ENCODE measurements around the gene LAMA5.

LAMA5 gene

DNA sequence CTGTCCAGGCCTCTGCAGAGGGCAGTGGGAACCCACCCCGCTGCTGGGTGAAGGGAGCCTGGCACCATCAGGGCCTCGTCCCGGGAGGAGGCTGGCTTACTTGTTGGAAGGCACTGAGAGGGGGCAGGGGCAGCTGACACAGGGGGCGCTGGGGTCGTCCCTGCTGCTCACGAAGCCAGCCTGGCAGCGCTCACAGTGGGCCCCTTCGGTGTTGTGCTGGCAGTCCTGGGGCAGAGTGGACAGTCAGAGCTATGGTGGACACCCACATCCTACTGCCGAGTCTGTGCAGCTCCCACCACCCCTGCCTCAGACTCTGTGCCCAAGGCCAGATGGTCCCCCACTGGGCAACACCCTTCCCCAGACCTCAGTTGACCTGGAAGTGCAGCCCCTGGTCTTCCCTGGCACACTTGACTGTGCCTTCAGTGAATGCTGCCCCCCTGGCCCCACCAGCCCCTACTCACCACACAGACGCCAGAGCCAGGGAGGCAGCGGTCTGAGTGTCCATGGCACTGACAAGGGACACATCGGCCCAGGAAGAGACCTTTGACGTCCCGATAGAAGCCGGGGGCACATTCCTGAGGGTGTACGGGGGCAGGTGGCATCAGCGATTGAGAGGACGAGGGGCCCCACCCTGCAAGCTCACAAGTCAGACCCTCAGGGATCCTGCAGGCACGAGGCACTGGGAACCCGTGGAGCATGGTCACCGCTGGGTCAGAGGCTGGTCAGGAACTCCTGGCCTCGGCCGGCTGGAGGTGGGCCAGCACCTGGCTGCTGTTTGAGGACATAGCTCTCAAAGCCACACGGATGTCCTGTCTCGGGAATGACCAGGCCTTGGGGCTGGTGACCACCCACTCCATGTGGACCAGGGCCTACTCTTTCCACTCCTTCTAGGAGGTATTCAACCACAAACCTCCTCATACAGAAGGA lies 42.9 kb downstream of the LAMA5 start:
- no peak for DNase-seq

DNA sequence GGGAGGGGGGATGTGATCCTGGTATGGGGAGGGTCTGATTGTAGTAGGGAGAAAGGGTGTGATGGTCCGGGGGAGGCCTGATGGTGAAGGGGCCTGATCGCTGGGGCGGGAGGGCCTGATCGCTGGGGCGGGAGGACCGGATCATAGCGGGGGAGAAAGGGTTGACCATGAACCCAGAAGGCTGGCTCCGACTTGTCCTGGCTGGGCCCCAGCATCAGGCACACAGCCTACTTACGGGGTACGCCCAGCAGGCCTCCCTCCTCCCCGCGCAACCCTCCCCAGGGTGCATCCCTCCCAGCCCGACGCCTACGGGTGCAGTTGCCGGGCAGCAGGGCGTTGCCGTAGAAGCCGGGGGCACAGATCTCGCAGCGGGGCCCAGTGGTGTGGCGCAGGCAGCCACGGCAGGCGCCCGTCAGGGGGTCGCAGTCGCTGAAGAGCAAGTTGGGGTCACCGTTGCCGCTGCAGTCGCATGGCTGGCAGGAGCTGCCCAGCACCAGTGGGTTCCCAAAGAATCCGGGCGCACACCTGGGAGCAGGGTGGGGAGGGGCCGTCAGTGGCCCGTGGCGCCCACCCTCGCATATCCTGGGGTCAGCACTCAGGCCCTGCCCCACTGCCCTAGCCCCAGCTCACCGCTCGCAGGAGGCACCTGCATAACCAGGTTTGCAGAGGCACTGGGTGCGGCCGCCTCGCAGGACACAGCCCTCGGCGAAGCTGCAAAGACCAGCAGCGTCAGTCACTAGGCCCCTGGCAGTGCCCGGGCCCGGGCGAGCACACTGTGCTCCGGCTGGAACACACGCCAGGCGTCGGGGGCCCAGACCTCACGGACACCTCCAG lies 43.7 kb downstream of the LAMA5 start:
- no peak for DNase-seq

DNA sequence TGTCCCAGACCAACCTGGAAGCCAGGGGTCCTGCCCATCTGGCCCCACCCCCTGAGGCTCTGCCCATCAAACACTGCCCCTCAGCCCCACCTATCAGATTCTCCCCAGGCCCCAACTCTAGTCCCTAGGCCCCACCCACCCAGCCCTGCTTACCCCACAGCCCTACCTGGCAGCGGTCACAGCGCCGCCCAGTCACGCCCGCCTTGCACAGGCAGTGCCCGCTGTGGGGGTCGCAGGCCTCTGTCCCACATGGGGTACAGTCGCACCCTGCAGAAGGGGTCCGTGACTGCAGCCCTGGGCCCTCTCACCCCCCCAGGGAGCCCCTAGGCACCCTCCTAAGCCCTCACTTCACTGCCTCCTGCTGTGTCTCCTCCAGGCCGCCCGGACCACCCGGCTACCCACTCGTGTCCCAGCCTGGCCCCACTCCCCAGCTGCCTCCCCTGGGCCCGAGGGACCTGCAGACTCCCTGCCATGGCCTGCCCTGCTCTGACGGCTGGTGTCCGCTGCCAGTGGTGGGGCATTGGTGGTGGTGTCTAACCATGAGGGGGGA lies 44.5 kb downstream of the LAMA5 start:
- DNase-seq: no peak

DNA sequence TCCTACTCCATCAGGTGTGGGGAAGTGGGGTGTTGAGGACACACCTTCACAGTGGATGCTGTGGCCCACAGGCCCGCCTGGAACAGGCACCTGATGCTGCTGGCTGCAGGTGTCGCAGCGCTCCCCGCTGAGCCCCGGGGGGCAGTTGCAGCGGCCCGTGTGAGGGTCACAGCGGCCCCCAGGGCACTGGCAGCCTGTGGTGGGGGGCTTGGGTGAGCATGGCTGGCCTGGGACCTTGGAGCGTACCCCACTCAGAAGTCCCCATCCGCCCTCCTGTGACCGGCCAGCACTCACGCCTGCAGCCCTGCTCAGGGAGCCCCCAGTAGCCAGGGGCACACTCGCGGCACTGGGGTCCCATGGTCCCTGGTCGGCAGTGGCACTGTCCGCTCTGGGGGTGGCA lies 45.1 kb downstream of the LAMA5 start:
- DNase-seq: no peak

DNA sequence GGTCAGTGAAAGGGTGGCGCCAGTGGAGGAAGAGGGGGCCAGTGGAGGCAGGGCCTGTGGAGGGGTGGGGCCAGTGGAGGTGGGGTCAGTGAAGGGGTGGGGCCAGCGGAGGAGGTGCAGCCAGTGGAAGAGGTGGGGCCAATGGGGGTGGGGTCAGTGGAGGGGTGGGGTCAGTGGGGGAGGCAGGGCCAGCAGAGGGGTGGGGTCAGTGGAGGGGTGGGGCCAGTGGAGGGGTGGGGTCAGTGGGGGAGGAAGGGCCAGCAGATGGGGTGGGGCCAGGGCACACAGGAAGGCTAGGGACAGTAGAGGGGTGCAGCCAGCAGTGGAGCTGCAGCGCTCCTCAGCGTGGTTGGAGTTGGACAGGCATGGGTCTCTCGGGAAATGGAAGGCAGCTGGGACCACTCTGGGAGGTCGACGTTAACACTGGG lies 45.6 kb downstream of the LAMA5 start:
- no peak for DNase-seq

DNA sequence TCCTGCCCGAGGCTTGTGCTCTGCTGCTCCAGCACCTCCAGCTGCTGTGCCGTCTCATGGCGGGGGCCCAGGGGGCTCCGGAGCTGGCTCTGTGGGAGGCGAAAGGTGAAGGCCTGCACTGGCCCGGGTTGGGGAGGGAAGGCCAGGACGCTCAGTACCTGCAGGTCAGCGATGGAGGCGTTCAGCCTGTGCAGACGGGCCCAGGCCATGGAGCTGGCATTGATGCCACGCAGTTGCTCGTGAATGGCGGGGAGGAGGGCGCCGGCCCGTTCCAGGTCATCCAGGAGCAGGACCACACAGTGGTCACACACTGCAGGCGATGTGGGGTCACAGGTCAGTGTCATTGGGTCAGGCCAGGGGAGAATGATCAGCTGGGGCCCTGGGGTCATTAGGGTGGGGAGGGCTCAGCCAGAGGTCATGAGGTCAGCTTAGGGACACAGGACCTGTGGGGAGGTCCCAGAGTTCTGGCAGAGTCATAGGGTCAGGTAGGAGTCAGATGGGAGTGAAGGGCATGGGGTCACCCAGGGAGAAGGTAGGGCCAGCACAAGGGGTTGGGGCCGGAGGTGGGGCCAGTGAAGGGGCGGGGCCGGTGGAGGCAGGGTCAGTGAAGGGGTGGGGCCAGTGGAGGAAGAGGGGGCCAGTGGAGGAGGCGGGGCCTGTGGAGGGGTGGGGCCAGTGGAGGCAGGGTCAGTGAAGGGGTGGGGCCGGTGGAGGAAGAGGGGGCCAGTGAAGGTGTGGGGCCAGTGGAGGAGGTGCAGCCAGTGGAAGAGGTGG lies 46.3 kb downstream of the LAMA5 start:
- no peak for DNase-seq

DNA sequence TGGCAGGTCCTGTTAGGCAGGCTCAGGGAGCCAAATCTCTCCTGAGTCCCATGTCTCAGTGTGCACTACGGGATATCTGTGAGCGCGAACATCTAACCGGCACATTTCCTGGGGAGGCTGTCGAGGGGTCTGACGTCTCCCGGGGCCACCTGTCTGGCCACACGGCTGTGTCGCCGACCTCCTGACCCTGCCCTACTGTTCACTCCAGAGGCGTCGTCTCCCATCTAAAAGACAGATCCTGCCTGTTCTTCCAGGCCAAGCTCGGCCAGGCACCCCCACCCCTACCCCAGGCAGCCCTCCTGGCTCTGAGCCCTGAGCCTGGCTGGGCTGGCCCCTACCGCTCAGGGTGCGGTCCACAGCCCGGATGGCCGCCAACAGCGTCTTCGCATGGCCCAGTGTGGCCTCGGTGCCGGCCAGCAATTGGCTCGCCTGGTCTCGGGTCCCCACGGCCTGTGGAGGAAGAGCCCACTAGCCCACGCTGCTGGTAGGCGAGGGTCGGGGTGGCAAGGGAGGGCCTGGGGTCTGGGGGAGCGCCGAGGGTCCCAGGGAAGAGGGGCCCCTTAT lies 47.7 kb downstream of the LAMA5 start:
- DNase-seq: no peak

DNA sequence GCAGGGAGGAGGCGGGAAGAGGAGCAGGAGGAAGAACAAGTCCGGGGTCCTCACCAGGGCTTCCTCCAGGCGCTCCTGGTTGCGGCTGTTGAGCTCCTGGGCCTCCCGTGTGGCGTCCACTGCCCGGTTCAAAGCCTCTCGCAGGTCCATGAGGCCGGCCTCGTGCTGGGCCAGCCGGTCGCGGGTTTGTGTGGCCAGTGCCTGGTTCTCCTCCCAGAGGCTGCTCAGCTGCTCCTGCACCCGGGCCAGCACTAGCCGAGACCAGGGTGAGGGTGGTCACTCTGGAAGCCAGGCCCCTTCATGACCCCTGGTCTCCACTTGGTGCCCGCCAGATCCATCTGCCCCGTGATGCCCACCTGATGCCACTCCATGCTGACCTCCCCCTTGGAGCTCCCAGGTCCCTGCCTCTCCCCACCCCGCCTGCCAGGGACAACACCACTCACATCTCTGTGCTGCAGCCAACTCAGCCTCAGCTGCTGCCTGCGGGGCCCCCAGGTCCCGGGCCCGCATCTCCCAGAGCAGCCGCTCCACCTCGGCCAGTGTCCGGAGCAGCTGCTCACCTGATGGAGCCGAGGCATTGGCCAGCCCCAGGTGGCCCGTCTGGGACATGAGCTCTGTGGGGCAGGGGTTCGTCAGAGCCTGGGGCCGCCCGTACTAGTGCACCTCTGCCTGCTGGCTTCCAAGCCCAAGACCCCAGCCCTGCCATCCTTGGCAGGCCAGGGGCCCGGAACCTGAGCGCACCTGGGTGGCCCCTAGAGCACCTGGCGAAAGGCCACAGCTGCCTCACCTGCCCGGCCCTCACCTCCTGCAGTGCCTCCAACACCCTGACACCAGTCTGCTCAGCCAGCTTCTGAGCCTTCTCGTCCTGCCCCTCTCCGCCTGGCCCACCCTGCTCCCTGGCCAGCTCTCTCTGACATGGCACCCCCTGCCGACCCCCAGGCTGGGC lies 48.4 kb downstream of the LAMA5 start:
- no peak for DNase-seq

DNA sequence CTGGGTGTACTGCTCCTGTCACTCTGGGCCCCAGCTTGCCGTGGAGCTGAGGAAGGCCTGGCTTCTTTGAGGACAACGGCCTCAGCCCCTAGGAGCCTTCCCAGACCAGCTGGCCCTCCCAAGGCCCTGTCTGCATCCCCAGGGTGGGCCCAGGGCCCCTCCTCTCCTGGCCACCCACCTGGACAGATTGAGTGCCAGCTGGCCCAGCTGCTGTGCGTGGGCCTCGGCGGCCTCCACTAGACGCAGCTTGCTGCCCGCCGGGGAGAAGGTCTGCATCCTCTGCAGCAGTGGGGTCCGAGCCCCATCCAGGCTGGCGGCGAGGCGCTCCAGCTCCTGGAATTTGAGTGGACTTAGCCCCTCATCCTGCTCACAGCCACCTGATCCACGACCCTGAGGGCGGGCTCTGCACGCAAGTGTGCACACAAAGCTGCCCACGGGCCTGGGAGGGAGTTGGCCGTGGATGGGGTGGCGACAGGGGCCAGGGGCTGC lies 49.9 kb downstream of the LAMA5 start:
- DNase-seq: no peak

DNA sequence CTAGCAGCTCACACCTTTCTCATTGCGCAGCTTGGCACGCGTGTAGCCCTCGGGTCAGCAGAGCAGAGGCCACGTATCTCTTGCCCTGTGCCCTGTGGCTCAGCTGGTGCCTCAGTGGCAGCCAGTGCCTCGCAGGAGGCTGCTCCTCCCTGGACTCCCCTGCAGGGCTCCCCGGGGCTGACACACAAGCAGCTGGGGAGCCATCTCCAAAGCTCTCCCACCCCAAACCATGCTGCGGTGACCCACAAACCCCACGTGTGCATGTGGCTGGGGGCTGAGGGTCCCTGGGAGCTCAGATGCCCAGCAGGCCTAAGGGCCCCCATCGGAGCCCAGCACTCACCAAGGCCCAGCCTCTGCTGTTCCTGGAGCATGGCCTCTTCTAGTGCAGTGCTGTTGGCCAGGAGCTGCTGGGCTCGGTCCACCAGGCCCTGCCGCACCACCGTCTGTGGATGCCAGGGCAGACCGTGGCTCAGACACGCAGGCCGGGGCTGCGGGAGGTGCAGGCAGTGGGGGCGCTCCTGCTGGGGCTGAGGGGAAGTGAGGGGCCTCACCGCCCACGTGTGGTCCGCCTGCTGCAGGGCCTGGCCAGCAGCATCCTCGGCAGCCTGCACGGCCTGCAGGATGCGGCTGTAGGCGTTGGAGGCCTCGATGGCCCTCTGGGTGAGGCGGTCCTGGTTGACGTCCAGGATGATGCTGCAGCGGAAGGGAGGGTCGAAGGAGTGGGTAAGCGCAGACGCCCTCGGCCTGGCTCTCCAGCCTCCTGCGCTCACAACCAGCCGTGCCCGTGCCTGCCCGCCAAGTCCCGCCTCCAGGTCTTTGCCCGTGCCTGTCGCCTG lies 50.6 kb downstream of the LAMA5 start:
- DNase-seq: no peak

DNA sequence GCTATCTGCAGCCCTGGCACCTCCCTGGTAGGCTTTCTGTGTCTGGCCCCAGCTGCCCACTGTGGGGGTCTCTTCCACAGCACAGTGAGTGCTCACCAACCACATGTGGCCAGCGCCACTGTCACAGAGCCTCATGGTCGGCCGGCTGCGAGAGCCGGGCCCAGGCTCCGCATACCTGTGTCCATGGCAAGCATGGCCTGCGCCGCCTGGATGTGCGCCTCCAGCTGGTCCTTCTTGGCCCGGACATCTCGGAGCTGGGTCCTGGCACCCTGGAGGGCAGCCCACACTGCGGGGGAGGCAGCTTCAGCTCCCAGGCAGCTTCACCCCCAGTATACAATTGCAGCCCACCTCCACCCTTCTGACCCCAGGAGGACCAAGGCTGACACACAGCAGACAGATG lies 51.3 kb downstream of the LAMA5 start:
- DNase-seq: no peak

DNA sequence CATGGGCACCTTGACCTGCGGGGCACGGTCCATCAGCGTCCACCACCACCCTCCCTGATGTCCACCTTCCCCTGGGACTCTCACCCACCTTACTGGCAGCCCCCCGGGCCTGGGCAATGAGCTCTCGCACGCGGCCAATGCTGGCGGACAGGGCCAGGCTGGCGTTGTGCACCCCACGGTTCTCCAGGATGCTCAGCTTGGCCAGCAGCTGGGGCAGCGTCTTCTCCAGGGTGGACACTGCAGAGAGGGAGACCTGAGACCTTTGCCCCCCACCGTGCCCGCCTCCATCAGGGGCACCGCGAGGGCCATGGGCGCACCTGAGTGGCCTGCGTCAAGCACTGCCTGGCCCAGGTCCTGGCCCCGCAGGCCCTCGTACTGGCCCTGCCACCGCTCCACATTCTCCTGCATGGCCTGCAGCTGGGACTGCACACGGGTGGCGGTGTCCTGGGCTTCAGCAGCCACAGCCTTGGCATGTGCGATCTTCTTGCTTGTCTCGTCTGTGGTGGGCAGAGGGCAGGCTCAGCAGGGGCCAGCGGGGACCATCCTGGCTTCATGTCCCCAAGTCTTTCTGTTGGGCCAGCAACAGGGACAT lies 52.3 kb downstream of the LAMA5 start:
- no peak for DNase-seq

DNA sequence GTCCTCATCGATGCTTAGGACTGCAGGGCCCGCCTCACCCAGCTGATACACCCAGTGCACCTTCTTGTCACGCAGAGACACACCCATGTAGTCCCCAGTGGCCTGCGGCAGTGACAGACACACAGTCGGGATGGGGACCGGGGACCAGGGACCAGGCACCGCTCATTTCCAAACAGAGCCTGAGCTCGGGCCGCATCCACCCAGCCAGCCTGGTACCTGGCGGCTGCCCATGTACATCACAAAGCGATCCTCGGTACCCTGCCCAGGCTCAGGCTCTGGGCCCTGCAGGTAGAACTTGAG lies 52.8 kb downstream of the LAMA5 start:
- no peak for DNase-seq

DNA sequence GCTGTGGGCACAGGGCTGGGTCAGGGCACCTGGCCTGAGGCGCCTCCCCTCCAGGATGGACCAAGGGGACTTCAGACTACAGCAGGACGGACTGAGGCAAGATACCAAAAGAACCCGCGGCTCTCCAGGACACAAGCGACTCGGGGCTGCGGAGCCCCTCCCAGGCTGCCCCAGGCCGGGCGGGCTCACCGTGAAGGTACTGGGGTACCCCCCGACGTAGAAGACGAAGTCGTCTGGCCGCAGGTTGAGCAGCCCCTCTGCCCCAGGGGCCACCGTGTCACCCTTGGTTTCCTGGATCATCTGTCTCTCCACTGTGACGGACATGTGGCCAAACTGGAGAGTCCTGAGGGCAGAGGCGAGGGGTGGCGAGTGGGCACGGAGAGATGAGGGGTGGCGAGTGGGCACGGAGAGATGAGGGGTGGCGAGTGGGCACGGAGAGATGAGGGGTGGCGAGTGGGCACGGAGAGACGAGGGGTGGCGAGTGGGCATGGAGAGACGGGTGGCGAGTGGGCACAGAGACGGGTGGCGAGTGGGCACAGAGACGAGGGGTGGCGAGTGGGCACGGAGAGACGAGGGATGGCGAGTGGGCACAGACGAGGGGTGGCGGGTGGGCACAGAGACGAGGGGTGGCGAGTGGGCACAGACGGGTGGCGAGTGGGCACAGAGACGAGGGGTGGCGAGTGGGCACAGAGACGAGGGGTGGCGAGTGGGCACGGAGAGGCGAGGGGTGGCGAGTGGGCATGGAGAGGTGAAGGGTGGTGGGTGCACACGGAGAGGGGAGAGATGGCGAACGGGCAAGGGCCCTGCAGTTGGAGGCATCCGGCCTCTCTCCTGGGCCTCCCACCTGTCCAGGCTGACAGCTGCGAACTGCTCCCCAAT lies 53.4 kb downstream of the LAMA5 start:
- no peak for DNase-seq

DNA sequence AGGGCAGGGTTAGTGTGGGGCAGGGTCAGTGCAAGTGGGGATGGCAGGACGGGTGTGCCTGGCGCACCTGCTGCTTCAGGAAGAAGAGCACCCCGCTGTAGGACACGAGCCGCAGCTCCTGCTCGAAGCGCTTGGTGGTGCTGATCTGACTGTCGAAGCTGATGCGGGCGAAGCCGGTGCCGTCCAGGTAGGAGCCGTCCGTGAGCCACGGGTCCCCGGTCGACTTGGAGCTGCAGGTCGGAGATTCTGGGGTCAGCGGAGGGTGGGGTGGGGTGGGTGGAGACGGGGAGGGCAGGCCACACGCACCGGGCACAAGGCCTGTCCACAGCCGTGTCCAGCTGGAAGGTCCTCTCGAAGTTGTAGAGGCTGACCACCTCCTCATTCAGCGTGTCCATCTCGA lies 54.1 kb downstream of the LAMA5 start:
- no peak for DNase-seq

DNA sequence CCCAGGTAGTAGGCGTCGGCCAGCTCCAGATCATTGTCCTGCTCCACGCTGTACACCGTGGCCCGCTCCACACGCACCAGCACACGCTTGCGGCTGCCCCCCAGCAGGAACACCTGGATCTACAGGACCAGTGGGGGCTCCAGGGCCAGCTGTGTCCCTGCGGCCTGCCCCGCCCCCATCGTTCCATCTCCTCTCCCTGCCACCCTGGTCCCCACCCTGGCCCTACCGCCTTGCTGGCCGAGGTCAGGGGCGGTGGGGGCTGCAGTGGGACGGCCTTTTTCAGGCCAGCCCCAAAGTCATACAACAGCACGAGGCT lies 54.5 kb downstream of the LAMA5 start:
- DNase-seq: no peak

DNA sequence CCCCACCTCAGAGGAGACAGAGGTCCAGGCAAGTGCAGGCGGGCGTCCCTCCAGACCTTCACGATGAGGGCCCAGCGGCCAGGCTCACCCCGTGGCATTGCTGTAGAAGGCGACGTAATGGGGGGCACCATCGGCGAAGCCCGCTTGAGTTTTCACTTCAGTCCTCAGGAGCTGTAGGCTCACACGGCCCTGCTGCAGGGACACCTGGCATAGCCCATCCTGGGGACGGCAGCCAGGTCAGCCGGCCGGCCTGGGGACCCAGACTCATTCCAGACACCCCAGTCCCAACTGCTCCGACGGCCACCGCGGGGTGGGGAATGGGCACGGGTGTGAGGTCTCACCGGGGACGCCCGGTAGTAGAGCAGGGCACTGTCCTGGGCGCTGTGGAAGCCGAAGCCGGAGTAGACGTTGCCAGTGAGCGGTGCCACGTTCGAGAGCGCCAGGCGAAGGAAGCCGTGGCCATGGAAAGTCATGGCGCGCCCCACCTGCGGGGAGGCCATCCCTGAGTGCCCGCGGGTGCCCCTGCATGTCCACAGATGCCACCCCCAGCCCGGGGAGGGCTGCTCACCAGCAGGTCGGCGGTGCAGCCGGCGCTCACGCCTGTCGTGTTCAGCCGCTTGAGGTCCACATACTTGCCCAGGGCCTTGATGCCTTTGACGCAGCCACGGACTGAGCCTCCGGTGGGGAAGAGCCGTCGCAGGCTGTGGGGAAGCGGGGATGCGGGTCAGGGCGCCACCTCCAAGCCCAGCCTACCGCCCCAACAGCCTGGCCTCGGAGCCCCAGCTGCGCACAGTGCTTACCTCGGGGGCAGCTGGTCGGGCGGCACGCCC lies 55.1 kb downstream of the LAMA5 start:
- no peak for DNase-seq

DNA sequence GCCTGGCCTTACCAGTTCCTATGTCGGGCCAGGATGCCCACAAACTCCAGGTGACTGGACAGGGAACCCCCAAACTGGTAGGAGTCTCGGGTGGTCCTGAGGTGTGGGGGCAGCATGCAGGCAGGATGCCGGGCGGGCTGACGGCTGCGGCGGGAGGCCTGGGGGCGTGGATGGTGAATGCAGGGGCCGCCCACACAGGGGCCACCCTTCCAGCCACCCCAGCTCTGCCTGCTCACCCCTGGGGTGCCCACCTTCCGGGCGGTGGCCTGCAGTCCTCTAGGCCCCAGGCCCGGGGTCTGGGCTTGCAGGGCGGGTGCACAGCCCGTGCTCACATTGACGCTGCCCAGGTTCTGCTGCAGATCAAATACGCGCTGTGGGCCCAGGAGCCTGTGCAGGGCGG lies 56.0 kb downstream of the LAMA5 start:
- DNase-seq: no peak
